ENCODE results near the gene M1AP.

The M1AP gene

GRCh38 chr2:74596584-74596983, 51.5 kb downstream of the M1AP start:
- TF ChIP-seq ZFX (IDR thresholded peaks at IDR 0.05; ENCODE audit: borderline replicate concordance), result no peak
- TF ChIP-seq CTCF (IDR thresholded peaks at IDR 0.05), result no peak
- H3K27ac ChIP-seq, result no peak overlapping the region

GRCh38 chr2:74593826-74594772, 54.0 kb downstream of the M1AP start:
- TF ChIP-seq CTCF (IDR thresholded peaks at IDR 0.05), result no peak
- no peak for TF ChIP-seq ZFX (IDR thresholded peaks at IDR 0.05; ENCODE audit: borderline replicate concordance)
- no peak overlapping the region for H3K27ac ChIP-seq

- H3K27ac ChIP-seq, result no peak overlapping the region
- no peak for TF ChIP-seq CTCF (IDR thresholded peaks at IDR 0.05)
- no peak for TF ChIP-seq ZFX (IDR thresholded peaks at IDR 0.05; ENCODE audit: borderline replicate concordance)
Observed at GRCh38 chr2:74588664-74589063, 59.5 kb downstream of the M1AP start.

- H3K27ac ChIP-seq, result no peak overlapping the region
- TF ChIP-seq ZFX (IDR thresholded peaks at IDR 0.05; ENCODE audit: borderline replicate concordance) (no peak), CTCF (IDR thresholded peaks at IDR 0.05) (peak; percentile 84)
Observed at GRCh38 chr2:74587664-74588277, 60.4 kb downstream of the M1AP start.

- H3K27ac ChIP-seq, result no peak overlapping the region
- no peak for TF ChIP-seq CTCF (IDR thresholded peaks at IDR 0.05)
- no peak for TF ChIP-seq ZFX (IDR thresholded peaks at IDR 0.05; ENCODE audit: borderline replicate concordance)
Observed at GRCh38 chr2:74585406-74586185, 62.5 kb downstream of the M1AP start.

GRCh38 chr2:74584088-74584645, 64.0 kb downstream of the M1AP start:
- TF ChIP-seq ZFX (IDR thresholded peaks at IDR 0.05; ENCODE audit: borderline replicate concordance) (no peak), CTCF (IDR thresholded peaks at IDR 0.05) (no peak)
- no peak overlapping the region for H3K27ac ChIP-seq
